ENCODE measurements around the gene PAK3. TPM values are rescaled to one million over a fixed set of nuclear protein-coding genes. Genes with fewer than 3 reads are reported as not detected.

Gene PAK3
- polyA plus RNA-seq (2013, experiment 1 of 2), result 0.59 TPM
- polyA plus RNA-seq (2013, experiment 2 of 2), result 0.57 TPM

DNA sequence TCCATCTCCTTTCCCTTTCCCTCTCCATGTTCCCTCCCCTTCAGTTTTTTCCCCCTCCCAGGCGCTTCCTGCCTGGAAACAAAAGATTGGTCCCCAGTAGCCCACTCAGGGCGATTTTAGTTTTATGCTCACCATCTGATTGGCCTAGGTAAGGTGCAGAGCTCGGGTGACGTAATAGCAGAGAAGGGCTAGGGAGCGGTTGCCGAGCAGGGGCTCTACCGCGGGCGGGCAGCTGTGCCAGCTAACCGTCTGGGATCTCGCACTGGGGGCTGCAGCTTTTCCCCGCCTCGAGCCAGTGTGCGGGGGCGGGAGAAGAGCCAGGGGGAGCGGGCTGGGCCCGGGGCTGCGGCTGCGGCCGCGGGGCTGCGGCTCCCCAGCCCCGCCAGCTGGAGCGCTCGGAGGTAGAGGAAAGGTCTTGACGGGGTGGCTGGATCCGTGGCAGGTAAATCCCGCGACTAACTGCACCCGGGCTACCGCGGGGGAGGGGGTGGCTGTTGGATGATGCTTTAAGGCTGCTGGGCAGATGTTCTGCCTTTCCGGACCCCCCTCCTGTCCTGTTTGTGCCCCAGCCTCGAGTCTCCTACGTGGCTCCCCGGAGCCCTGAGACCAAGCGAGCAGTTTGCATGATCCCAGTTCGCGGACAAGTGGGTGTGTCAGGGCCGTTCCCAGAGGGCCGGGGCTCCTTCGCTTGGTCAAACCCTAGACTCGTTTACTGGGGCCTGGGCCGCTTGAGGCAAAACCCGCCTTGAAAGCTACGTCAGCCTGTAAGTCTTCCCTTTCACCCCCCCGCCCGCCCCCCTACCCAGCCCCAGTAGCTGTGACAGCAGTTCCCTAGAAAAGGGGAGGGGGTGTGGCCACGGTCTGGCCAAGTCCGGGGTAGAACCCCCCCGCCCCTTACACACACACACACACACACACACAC, at the start of gene PAK3:
Gene PAK3 (plus strand): TSS at position 218 of the 922 bp plus-strand sequence. CDS start 26,913 bp downstream, outside the sequence.
- Histone ChIP-seq H4K5ac (ENCODE audit: low read length) (no peak within 1 kb of the TSS), H3K79me1 (ENCODE audit: low read length) (no peaks in the 10 kb centered on the region), H3K27ac (ENCODE audit: low read depth, low read length) (no peak within 1 kb of the TSS), H3K18ac (ENCODE audit: low read length) (peak within 1 kb of the TSS; percentile 41), H2BK5ac (ENCODE audit: low read length) (no peak within 1 kb of the TSS), H3K79me2 (ENCODE audit: control insufficient read depth, insufficient read depth, low read length) (no peaks in the 10 kb centered on the region), H3K4ac (ENCODE audit: low read depth, low read length) (no peak within 1 kb of the TSS), H2AK5ac (ENCODE audit: low read length) (no peak within 1 kb of the TSS), H3K9ac (ENCODE audit: low read length) (peak within 1 kb of the TSS; percentile 45), H3K4me1 (ENCODE audit: control insufficient read depth, low read depth, low read length) (no peaks in the 10 kb centered on the region), H4K8ac (ENCODE audit: low read depth, low read length) (peak within 1 kb of the TSS; percentile 65), H3K4me3 (ENCODE audit: low read length) (peak within 1 kb of the TSS; percentile 56), H3K23ac (ENCODE audit: low read length) (no peak within 1 kb of the TSS), H3K27me3 (ENCODE audit: insufficient read depth, low read length, poor library complexity) (no peaks in the 10 kb centered on the region), H3K56ac (ENCODE audit: low read length) (peak within 1 kb of the TSS; percentile 78), H2BK15ac (replicated peaks; ENCODE audit: low read depth) (no peak within 1 kb of the TSS), H3K4me2 (ENCODE audit: low read length) (peak within 1 kb of the TSS; percentile 44), H2BK120ac (ENCODE audit: low read depth, low read length) (no peak within 1 kb of the TSS), H3K36me3 (ENCODE audit: control insufficient read depth, insufficient read depth, low read length) (no peaks in the 10 kb centered on the region)
- DNase-seq, result peak; percentile 86
- WGBS (ENCODE audit: extremely low coverage, insufficient coverage, low lambda C conversion rate), result no CpG with 5 or more reads among the region's 51 CpGs

- Histone ChIP-seq H3K79me2 (ENCODE audit: control insufficient read depth, insufficient read depth, low read length) (no peaks in the 10 kb centered on the region), H3K4me2 (ENCODE audit: low read length) (no peak overlapping the region), H3K36me3 (ENCODE audit: control insufficient read depth, insufficient read depth, low read length) (no peaks in the 10 kb centered on the region), H4K5ac (ENCODE audit: low read length) (no peak overlapping the region), H2BK5ac (ENCODE audit: low read length) (no peak overlapping the region), H3K27me3 (ENCODE audit: insufficient read depth, low read length, poor library complexity) (no peaks in the 10 kb centered on the region), H4K8ac (ENCODE audit: low read depth, low read length) (no peak overlapping the region), H3K4ac (ENCODE audit: low read depth, low read length) (no peak overlapping the region), H2AK5ac (ENCODE audit: low read length) (no peak overlapping the region), H2BK120ac (ENCODE audit: low read depth, low read length) (no peak overlapping the region), H3K9ac (ENCODE audit: low read length) (no peak overlapping the region), H3K4me1 (ENCODE audit: control insufficient read depth, low read depth, low read length) (no peaks in the 10 kb centered on the region), H2BK15ac (replicated peaks; ENCODE audit: low read depth) (no peak overlapping the region), H3K23ac (ENCODE audit: low read length) (no peak overlapping the region), H3K79me1 (ENCODE audit: low read length) (no peaks in the 10 kb centered on the region), H3K56ac (ENCODE audit: low read length) (no peak overlapping the region), H3K27ac (ENCODE audit: low read depth, low read length) (no peak overlapping the region), H3K4me3 (ENCODE audit: low read length) (no peak overlapping the region), H3K18ac (ENCODE audit: low read length) (no peak overlapping the region)
- no peak for DNase-seq
- no CpG with 5 or more reads among the region's 4 CpGs for WGBS (ENCODE audit: extremely low coverage, insufficient coverage, low lambda C conversion rate)
These were observed 48.4 kb upstream of the PAK3 start for GRCh38 chrX:111047575-111047974.

GRCh38 chrX:111052478-111052877, 43.5 kb upstream of the PAK3 start:
- Histone ChIP-seq H2BK15ac (replicated peaks; ENCODE audit: low read depth) (no peak overlapping the region), H4K5ac (ENCODE audit: low read length) (no peak overlapping the region), H3K4ac (ENCODE audit: low read depth, low read length) (no peak overlapping the region), H3K56ac (ENCODE audit: low read length) (no peak overlapping the region), H3K79me1 (ENCODE audit: low read length) (no peaks in the 10 kb centered on the region), H2BK120ac (ENCODE audit: low read depth, low read length) (no peak overlapping the region), H3K36me3 (ENCODE audit: control insufficient read depth, insufficient read depth, low read length) (no peaks in the 10 kb centered on the region), H3K4me1 (ENCODE audit: control insufficient read depth, low read depth, low read length) (no peaks in the 10 kb centered on the region), H3K18ac (ENCODE audit: low read length) (no peak overlapping the region), H3K23ac (ENCODE audit: low read length) (no peak overlapping the region), H2BK5ac (ENCODE audit: low read length) (no peak overlapping the region), H4K8ac (ENCODE audit: low read depth, low read length) (no peak overlapping the region), H3K27me3 (ENCODE audit: insufficient read depth, low read length, poor library complexity) (no peaks in the 10 kb centered on the region), H2AK5ac (ENCODE audit: low read length) (no peak overlapping the region), H3K4me3 (ENCODE audit: low read length) (no peak overlapping the region), H3K79me2 (ENCODE audit: control insufficient read depth, insufficient read depth, low read length) (no peaks in the 10 kb centered on the region), H3K27ac (ENCODE audit: low read depth, low read length) (no peak overlapping the region), H3K9ac (ENCODE audit: low read length) (no peak overlapping the region), H3K4me2 (ENCODE audit: low read length) (no peak overlapping the region)
- DNase-seq, result no peak

DNA sequence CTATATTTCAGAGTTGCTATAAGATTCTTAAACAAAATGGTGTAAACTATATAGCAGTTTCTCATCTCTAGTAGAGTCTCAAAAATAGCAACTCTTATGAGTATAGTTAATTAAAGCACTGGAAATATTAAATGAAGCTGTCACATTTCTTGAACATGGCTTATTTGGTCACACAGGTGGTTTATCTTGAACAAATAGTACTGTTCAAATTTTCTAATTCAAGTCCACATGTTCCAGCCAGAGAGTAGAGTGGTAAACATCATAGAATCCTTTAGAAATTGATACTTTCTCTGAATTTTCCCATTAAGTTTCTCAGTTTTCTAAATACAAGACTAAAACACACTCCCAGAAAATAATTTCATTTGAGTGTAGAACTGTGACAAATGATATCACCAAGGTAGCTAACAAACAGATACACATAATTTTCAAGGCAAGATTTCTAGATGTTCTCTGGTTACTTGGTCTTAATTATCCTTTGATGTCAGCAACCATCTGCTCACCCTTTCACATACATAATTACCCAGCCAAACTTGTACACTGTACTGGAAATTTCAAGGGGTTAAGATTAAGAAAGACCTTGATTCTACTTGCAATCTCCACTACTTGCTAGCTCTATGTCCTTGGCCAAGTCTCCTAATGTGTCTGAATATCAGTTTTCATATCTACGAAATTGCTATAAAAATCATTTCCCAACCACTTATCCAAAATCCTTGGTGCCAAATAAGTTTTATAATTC, 24.3 kb upstream of the PAK3 start:
- H3K9ac ChIP-seq (ENCODE audit: low read length), result no peak overlapping the region
- H2BK5ac ChIP-seq (ENCODE audit: low read length), result no peak overlapping the region
- H3K56ac ChIP-seq (ENCODE audit: low read length), result no peak overlapping the region
- no peaks in the 10 kb centered on the region for H3K27me3 ChIP-seq (ENCODE audit: insufficient read depth, low read length, poor library complexity)
- WGBS (ENCODE audit: extremely low coverage, insufficient coverage, low lambda C conversion rate), result no CpG with 5 or more reads among the region's 1 CpG
- no peak overlapping the region for H4K8ac ChIP-seq (ENCODE audit: low read depth, low read length)
- H4K5ac ChIP-seq (ENCODE audit: low read length), result no peak overlapping the region
- no peak overlapping the region for H3K23ac ChIP-seq (ENCODE audit: low read length)
- no peak overlapping the region for H3K27ac ChIP-seq (ENCODE audit: low read depth, low read length)
- H3K4me3 ChIP-seq (ENCODE audit: low read length), result no peak overlapping the region
- no peak overlapping the region for H2AK5ac ChIP-seq (ENCODE audit: low read length)
- H3K4ac ChIP-seq (ENCODE audit: low read depth, low read length), result no peak overlapping the region
- H3K18ac ChIP-seq (ENCODE audit: low read length), result no peak overlapping the region
- H3K36me3 ChIP-seq (ENCODE audit: control insufficient read depth, insufficient read depth, low read length), result no peaks in the 10 kb centered on the region
- H2BK120ac ChIP-seq (ENCODE audit: low read depth, low read length), result no peak overlapping the region
- no peaks in the 10 kb centered on the region for H3K4me1 ChIP-seq (ENCODE audit: control insufficient read depth, low read depth, low read length)
- no peak overlapping the region for H2BK15ac ChIP-seq (replicated peaks; ENCODE audit: low read depth)
- no peak for DNase-seq
- H3K79me1 ChIP-seq (ENCODE audit: low read length), result no peaks in the 10 kb centered on the region
- H3K4me2 ChIP-seq (ENCODE audit: low read length), result no peak overlapping the region
- H3K79me2 ChIP-seq (ENCODE audit: control insufficient read depth, insufficient read depth, low read length), result no peaks in the 10 kb centered on the region

GRCh38 chrX:111083081-111083480, 12.9 kb upstream of the PAK3 start:
- Histone ChIP-seq H3K9ac (ENCODE audit: low read length) (no peak overlapping the region), H2BK120ac (ENCODE audit: low read depth, low read length) (no peak overlapping the region), H4K5ac (ENCODE audit: low read length) (no peak overlapping the region), H3K27me3 (ENCODE audit: insufficient read depth, low read length, poor library complexity) (no peaks in the 10 kb centered on the region), H2BK15ac (replicated peaks; ENCODE audit: low read depth) (no peak overlapping the region), H2BK5ac (ENCODE audit: low read length) (no peak overlapping the region), H3K4me3 (ENCODE audit: low read length) (no peak overlapping the region), H3K23ac (ENCODE audit: low read length) (no peak overlapping the region), H4K8ac (ENCODE audit: low read depth, low read length) (no peak overlapping the region), H3K4me2 (ENCODE audit: low read length) (no peak overlapping the region), H3K4me1 (ENCODE audit: control insufficient read depth, low read depth, low read length) (no peaks in the 10 kb centered on the region), H3K36me3 (ENCODE audit: control insufficient read depth, insufficient read depth, low read length) (no peaks in the 10 kb centered on the region), H3K79me2 (ENCODE audit: control insufficient read depth, insufficient read depth, low read length) (no peaks in the 10 kb centered on the region), H3K79me1 (ENCODE audit: low read length) (no peaks in the 10 kb centered on the region), H2AK5ac (ENCODE audit: low read length) (no peak overlapping the region), H3K56ac (ENCODE audit: low read length) (no peak overlapping the region), H3K4ac (ENCODE audit: low read depth, low read length) (no peak overlapping the region), H3K27ac (ENCODE audit: low read depth, low read length) (no peak overlapping the region), H3K18ac (ENCODE audit: low read length) (no peak overlapping the region)
- DNase-seq, result no peak
- WGBS (ENCODE audit: extremely low coverage, insufficient coverage, low lambda C conversion rate), result no CpG with 5 or more reads among the region's 1 CpG

Data from mesendoderm (in vitro differentiated cells).